Osteoblast (primary cell): ENCODE measurements around the gene SLC2A1. TPM values are rescaled to one million over a fixed set of nuclear protein-coding genes. Genes with fewer than 3 reads are reported as not detected.

Source experiments
- DNase-seq: peaks from one replicate; pipeline ENCODE4 v3.0.0; 2011; ENCODE audit warnings: low spot score, mixed read lengths; ENCODE audit not compliant: insufficient read length; ENCODE audit errors: missing footprints
- H2AFZ ChIP-seq: 2 replicates; pipeline ENCODE4 v1.6.0; 2011; ENCODE audit warnings: mild to moderate bottlenecking, low read length
- H3K27ac ChIP-seq: 2 replicates; pipeline ENCODE4 v1.5.1; 2011; ENCODE audit warnings: mild to moderate bottlenecking, low read depth, low read length, moderate library complexity
- H3K27me3 ChIP-seq: 2 replicates; pipeline ENCODE4 v1.6.0; 2012; ENCODE audit warnings: mild to moderate bottlenecking, control low read depth, inconsistent platforms, low read length, moderate library complexity; ENCODE audit not compliant: insufficient read depth
- H3K36me3 ChIP-seq: 2 replicates; pipeline ENCODE4 v1.5.1; 2011; ENCODE audit warnings: mild to moderate bottlenecking, low read length, control low read depth, moderate library complexity; ENCODE audit not compliant: insufficient read depth
- H3K4me1 ChIP-seq: 2 replicates; pipeline ENCODE4 v1.5.1; 2011; ENCODE audit warnings: mild to moderate bottlenecking, low read length, control low read depth, moderate library complexity; ENCODE audit not compliant: insufficient read depth
- H3K4me2 ChIP-seq: 2 replicates; pipeline ENCODE4 v1.6.0; 2011; ENCODE audit warnings: mild to moderate bottlenecking, low read length; ENCODE audit not compliant: insufficient read depth
- H3K4me3 ChIP-seq: fragments of 200-600 bp; sonication (generic); 3 replicates; pipeline ENCODE4 v1.5.1; 2012; ENCODE audit warnings: mild to moderate bottlenecking, low read length, inconsistent platforms; ENCODE audit not compliant: insufficient read depth
- H3K79me2 ChIP-seq: 2 replicates; pipeline ENCODE4 v1.6.0; 2012; ENCODE audit warnings: mild to moderate bottlenecking, low read length, control low read depth, inconsistent platforms; ENCODE audit not compliant: insufficient read depth
- H3K9me3 ChIP-seq: 2 replicates; pipeline ENCODE4 v1.5.1; 2011; ENCODE audit warnings: low read depth, low read length, control low read depth
- H4K20me1 ChIP-seq: 2 replicates; pipeline ENCODE4 v1.6.0; 2012; ENCODE audit warnings: mild to moderate bottlenecking, low read length, control low read depth; ENCODE audit not compliant: insufficient read depth
- CTCF ChIP-seq: IDR thresholded peaks from 2 replicates; pipeline ENCODE4 v1.5.1; 2011; ENCODE audit warnings: mild to moderate bottlenecking, low read depth, low read length, moderate library complexity; ENCODE audit errors: extremely low read depth
- total RNA-seq: library from RNA; depleted of rRNA; stranded (reverse); fragments of >200 nt; gene quantifications from 2 replicates; pipeline ENCODE4 v1.2.3, GENCODE V29; 2012

SLC2A1 gene
- total RNA-seq, 1 donor, result 43.4 TPM

DNA sequence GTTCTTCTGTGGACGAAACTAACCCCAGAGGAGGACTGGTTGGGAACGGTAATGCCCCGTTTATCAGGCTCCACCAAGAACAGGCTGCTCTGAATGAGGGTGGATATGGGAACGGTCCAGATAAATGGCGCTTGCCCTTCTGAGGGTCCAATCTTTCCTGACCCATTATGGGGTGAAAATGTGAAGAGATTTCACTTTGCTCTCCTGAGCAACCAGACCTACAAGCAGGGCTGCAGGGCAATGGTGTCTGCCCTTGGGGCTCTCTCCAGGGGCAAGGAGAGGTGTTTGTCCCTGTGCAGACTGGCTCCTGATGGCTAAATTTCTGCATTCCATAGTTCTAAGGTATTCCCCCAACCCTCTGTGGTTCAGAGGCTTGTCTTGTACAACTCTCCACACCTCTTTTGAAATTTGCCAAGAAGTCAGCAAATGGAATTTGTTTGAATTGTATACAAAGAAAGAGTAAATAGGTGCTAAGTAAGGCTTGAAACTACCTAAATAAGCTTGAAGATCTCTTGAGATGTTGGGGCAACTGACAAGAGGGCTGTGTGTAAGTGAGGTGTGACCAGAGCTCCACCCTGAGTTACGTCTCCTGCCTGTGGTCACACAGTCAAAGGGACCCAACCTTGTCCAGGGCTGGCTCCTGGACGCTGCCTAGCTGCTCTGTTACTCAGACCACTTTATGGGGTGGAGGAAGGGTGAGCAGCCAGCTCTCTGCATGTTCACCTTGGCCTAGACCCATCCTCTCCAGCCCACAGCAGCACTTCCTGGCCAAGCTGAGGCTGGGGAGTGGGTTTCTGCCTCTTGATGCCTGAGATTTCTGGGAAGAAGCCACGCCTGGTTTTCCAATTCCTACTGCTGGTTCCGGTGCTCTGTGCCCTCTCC lies 24.8 kb downstream of the SLC2A1 start:
- peaks cover 26% of the 10 kb centered on the region for H3K4me1 ChIP-seq
- no peak overlapping the region for H3K4me2 ChIP-seq
- H3K4me3 ChIP-seq, result no peak overlapping the region
- H3K79me2 ChIP-seq, result peaks cover 52% of the 10 kb centered on the region
- no peak overlapping the region for H3K27ac ChIP-seq
- no peaks in the 10 kb centered on the region for H3K9me3 ChIP-seq
- DNase-seq, result peak; percentile 42
- H4K20me1 ChIP-seq, result no peaks in the 10 kb centered on the region
- H3K27me3 ChIP-seq, result no peaks in the 10 kb centered on the region
- TF ChIP-seq CTCF, result no peak
- H2AFZ ChIP-seq, result no peak overlapping the region
- H3K36me3 ChIP-seq, result peaks cover 31% of the 10 kb centered on the region

DNA sequence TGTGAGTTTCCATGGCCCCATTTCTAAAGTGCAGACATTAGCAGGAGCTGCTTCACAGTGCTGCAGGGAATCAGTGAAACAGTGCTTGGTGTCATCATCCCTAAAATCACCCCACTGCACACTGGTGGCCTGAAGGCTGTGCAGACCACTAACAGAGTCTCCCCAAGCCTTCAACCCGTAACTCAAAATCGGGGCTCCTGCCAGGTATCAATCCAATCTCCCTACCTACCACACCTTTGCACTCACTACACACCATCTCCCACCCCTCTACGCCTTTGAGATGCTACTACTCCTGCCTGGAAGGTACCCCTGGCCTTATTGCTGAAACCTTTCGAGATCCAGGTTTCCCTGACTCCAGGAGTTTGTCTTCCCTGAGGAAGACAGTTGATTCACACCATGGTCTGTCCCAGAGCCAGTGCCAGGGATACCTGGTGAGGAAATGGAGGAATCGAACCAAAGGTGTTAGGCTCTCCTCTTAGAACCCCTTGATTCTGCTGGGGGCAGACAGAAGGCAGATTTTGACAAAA lies 25.5 kb downstream of the SLC2A1 start:
- TF ChIP-seq CTCF, result no peak
- H3K9me3 ChIP-seq, result no peaks in the 10 kb centered on the region
- H3K79me2 ChIP-seq, result peaks cover 50% of the 10 kb centered on the region
- H3K27me3 ChIP-seq, result no peaks in the 10 kb centered on the region
- no peaks in the 10 kb centered on the region for H4K20me1 ChIP-seq
- H3K4me3 ChIP-seq, result no peak overlapping the region
- H3K27ac ChIP-seq, result no peak overlapping the region
- DNase-seq, result no peak
- no peak overlapping the region for H3K4me2 ChIP-seq
- peaks cover 34% of the 10 kb centered on the region for H3K36me3 ChIP-seq
- no peak overlapping the region for H2AFZ ChIP-seq
- H3K4me1 ChIP-seq, result peaks cover 26% of the 10 kb centered on the region

GRCh38 chr1:42932442-42932941 lies 26.2 kb downstream of the SLC2A1 start:
- H3K4me2 ChIP-seq, result no peak overlapping the region

More at GRCh38 chr1:42932442-42932941, 26.2 kb downstream of the SLC2A1 start:
- H3K4me3 ChIP-seq, result no peak overlapping the region
- peaks cover 46% of the 10 kb centered on the region for H3K79me2 ChIP-seq
- H3K36me3 ChIP-seq, result peaks cover 40% of the 10 kb centered on the region
- no peaks in the 10 kb centered on the region for H3K9me3 ChIP-seq
- H2AFZ ChIP-seq, result no peak overlapping the region
- no peak overlapping the region for H3K27ac ChIP-seq
- H3K27me3 ChIP-seq, result no peaks in the 10 kb centered on the region
- peaks cover 22% of the 10 kb centered on the region for H3K4me1 ChIP-seq
- TF ChIP-seq CTCF, result no peak
- H4K20me1 ChIP-seq, result no peaks in the 10 kb centered on the region
- DNase-seq, result no peak
